ENCODE data around the gene ZDHHC22.

Gene ZDHHC22

GRCh38 chr14:77099425-77100167 is 42.0 kb downstream of the ZDHHC22 start (continued):
- TF ChIP-seq BCL6B (tag by site-specific recombination; IDR thresholded peaks at IDR 0.05) = peak; percentile 54; the same call in 1 of the 2 replicates
- TF ChIP-seq ZNF112 (tag by site-specific recombination; IDR thresholded peaks at IDR 0.05) = no peak
- no peak for TF ChIP-seq PRDM1 (tag by site-specific recombination; IDR thresholded peaks at IDR 0.05)
- TF ChIP-seq ZNF510 (tag by site-specific recombination; IDR thresholded peaks at IDR 0.05; ENCODE audit: insufficient replicate concordance) = no peak
- no peak for TF ChIP-seq KLF8 (tag by site-specific recombination; IDR thresholded peaks at IDR 0.05)
- no peak for TF ChIP-seq ZNF513 (tag by site-specific recombination; IDR thresholded peaks at IDR 0.05)
- TF ChIP-seq ZNF514 (tag by site-specific recombination; IDR thresholded peaks at IDR 0.05) = no peak
- TF ChIP-seq, protein P1, sequence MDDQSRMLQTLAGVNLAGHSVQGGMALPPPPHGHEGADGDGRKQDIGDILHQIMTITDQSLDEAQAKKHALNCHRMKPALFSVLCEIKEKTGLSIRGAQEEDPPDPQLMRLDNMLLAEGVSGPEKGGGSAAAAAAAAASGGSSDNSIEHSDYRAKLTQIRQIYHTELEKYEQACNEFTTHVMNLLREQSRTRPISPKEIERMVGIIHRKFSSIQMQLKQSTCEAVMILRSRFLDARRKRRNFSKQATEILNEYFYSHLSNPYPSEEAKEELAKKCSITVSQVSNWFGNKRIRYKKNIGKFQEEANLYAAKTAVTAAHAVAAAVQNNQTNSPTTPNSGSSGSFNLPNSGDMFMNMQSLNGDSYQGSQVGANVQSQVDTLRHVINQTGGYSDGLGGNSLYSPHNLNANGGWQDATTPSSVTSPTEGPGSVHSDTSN (CRISPR knock-in tag; IDR thresholded peaks at IDR 0.05) = no peak
- TF ChIP-seq, protein P2, sequence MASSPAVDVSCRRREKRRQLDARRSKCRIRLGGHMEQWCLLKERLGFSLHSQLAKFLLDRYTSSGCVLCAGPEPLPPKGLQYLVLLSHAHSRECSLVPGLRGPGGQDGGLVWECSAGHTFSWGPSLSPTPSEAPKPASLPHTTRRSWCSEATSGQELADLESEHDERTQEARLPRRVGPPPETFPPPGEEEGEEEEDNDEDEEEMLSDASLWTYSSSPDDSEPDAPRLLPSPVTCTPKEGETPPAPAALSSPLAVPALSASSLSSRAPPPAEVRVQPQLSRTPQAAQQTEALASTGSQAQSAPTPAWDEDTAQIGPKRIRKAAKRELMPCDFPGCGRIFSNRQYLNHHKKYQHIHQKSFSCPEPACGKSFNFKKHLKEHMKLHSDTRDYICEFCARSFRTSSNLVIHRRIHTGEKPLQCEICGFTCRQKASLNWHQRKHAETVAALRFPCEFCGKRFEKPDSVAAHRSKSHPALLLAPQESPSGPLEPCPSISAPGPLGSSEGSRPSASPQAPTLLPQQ (tag by site-specific recombination; IDR thresholded peaks at IDR 0.05) = no peak
- peak; percentile 24; the same call in 1 of the 2 replicates for TF ChIP-seq ZBTB17 (tag by site-specific recombination; IDR thresholded peaks at IDR 0.05)
- no peak for TF ChIP-seq GLIS1 (tag by site-specific recombination; IDR thresholded peaks at IDR 0.05)
- no peak for TF ChIP-seq ZNF621 (tag by site-specific recombination; IDR thresholded peaks at IDR 0.05)
- no peak for TF ChIP-seq ZNF548 (tag by site-specific recombination; IDR thresholded peaks at IDR 0.05)
- TF ChIP-seq ZIC2 (tag by site-specific recombination; IDR thresholded peaks at IDR 0.05) = peak; percentile 30; the same call in 1 of the 2 replicates
- no peak for TF ChIP-seq ZNF529 (tag by site-specific recombination; IDR thresholded peaks at IDR 0.05; ENCODE audit: insufficient replicate concordance)
- no peak for TF ChIP-seq ZNF792 (tag by site-specific recombination; IDR thresholded peaks at IDR 0.05)
- TF ChIP-seq, protein P3, sequence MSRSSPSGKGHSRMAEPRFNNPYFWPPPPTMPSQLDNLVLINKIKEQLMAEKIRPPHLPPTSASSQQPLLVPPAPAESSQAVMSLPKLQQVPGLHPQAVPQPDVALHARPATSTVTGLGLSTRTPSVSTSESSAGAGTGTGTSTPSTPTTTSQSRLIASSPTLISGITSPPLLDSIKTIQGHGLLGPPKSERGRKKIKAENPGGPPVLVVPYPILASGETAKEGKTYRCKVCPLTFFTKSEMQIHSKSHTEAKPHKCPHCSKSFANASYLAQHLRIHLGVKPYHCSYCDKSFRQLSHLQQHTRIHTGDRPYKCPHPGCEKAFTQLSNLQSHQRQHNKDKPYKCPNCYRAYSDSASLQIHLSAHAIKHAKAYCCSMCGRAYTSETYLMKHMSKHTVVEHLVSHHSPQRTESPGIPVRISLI (tag by site-specific recombination; IDR thresholded peaks at IDR 0.05) = no peak

GRCh38 chr14:77098529-77099353 is 42.9 kb downstream of the ZDHHC22 start:
- Histone ChIP-seq H3K4me1 (ENCODE audit: control insufficient read depth, insufficient read depth, low read length) (peaks cover 18% of the 10 kb centered on the region), H3K4me3 (ENCODE audit: low read depth, low read length) (peak overlapping the region; percentile 88), H3K27ac (ENCODE audit: extremely low read depth, low read depth, low read length) (peak overlapping the region; percentile 87), H3K36me3 (ENCODE audit: control insufficient read depth in 2 of 2, insufficient read depth in 1 of 2, low read length in 2 of 2) (no peaks in the 10 kb centered on the region), H3K9me3 (ENCODE audit: control insufficient read depth, insufficient read depth, low read depth, low read length) (no peaks in the 10 kb centered on the region)
- POLR2A ChIA-PET = interaction anchor here (0.6 to 1.1 kb wide), 5 partner anchors 9 to 288 kb away, joined by 3 to 4 read pairs (median 3); no protein-coding TSS in a partner anchor
- CTCF ChIA-PET = interaction anchor here (0.6 to 4.7 kb wide), 10 partner anchors 25 to 314 kb away, joined by 3 to 63 read pairs (median 4); no protein-coding TSS in a partner anchor
- TF ChIP-seq ZNF391 (tag by site-specific recombination; IDR thresholded peaks at IDR 0.05; ENCODE audit: borderline replicate concordance, low read depth) = 0 out of 2 replicates have a peak, but pooled peaks have one; percentile 77
- TF ChIP-seq TCF7L2 (IDR thresholded peaks at IDR 0.05; ENCODE audit: borderline replicate concordance, low read depth, low read length) = no peak
- TF ChIP-seq ZNF140 (tag by site-specific recombination; IDR thresholded peaks at IDR 0.05) = no peak
- 0 out of 2 replicates have a peak, but pooled peaks have one; percentile 52 for TF ChIP-seq ZNF785 (tag by site-specific recombination; IDR thresholded peaks at IDR 0.05)
- TF ChIP-seq, protein P4, sequence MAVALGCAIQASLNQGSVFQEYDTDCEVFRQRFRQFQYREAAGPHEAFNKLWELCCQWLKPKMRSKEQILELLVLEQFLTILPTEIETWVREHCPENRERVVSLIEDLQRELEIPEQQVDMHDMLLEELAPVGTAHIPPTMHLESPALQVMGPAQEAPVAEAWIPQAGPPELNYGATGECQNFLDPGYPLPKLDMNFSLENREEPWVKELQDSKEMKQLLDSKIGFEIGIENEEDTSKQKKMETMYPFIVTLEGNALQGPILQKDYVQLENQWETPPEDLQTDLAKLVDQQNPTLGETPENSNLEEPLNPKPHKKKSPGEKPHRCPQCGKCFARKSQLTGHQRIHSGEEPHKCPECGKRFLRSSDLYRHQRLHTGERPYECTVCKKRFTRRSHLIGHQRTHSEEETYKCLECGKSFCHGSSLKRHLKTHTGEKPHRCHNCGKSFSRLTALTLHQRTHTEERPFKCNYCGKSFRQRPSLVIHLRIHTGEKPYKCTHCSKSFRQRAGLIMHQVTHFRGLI (tag by site-specific recombination; IDR thresholded peaks at IDR 0.05) = peak; percentile 52; the same call in 1 of the 2 replicates
- no peak for TF ChIP-seq ZNF561 (tag by site-specific recombination; IDR thresholded peaks at IDR 0.05; ENCODE audit: borderline replicate concordance)
- TF ChIP-seq ZNF791 (tag by site-specific recombination; IDR thresholded peaks at IDR 0.05) = 0 out of 2 replicates have a peak, but pooled peaks have one; percentile 41
- TF ChIP-seq ZNF169 (tag by site-specific recombination; IDR thresholded peaks at IDR 0.05) = no peak
- peak; percentile 65; the same call in 1 of the 2 replicates for TF ChIP-seq ZFHX2 (tag by site-specific recombination; conservative IDR thresholded peaks at IDR 0.05)
- TF ChIP-seq ZNF544 (tag by site-specific recombination; IDR thresholded peaks at IDR 0.05) = no peak
